K562 (cell line): ENCODE measurements around the gene ZFYVE28.

Experiments
- BDP1 ChIP-seq: IDR thresholded peaks from 3 replicates; pipeline ENCODE4 v1.6.1; 2011; ENCODE audit not compliant: insufficient read length, insufficient read depth
- FOXP1 ChIP-seq: sonication (generic); formaldehyde crosslinking; IDR thresholded peaks from 2 replicates; pipeline ENCODE4 v1.8.0; 2022; ENCODE audit warnings: mild to moderate bottlenecking, missing genetic modification reagents
- MAFG ChIP-seq: fragments of 450-650 bp; conservative IDR thresholded peaks from 2 replicates; pipeline ENCODE4 v1.6.1; 2016; ENCODE audit warnings: missing genetic modification characterization, missing compliant biosample characterization
- MYC ChIP-seq, 2 experiments: fragments of 250-450 bp in 1 of 2; sonication (Bioruptor Pico) in 1 of 2; IDR thresholded peaks; 2 replicates each; pipeline versions ENCODE4 v1.5.1 to v1.6.1; 2012 to 2021; ENCODE audit warnings: low read depth in 2 of 2, borderline replicate concordance in 1 of 2, improper control_type of control experiment in 1 of 2, low read length in 1 of 2, mild to moderate bottlenecking in 1 of 2, moderate library complexity in 1 of 2
- NBN ChIP-seq: fragments of 450-650 bp; IDR thresholded peaks from 2 replicates; pipeline ENCODE4 v1.6.1; 2016; ENCODE audit warnings: low read depth, mild to moderate bottlenecking
- PHF8 ChIP-seq: fragments of 200-600 bp; sonication (generic); IDR thresholded peaks from 2 replicates; pipeline ENCODE4 v1.6.1; 2012; ENCODE audit warnings: mixed run types, mild to moderate bottlenecking, inconsistent platforms, low read length, moderate library complexity, borderline replicate concordance
- SNRNP70 ChIP-seq: fragments of 200-400 bp; formaldehyde crosslinking; optimal IDR thresholded peaks from 2 replicates; pipeline ENCODE3; 2017; ENCODE audit warnings: low read depth, low read length
- ZBTB7A ChIP-seq: IDR thresholded peaks from 2 replicates; pipeline ENCODE4 v1.6.1; 2011; ENCODE audit warnings: low read depth, mild to moderate bottlenecking, low read length, moderate library complexity, borderline replicate concordance; ENCODE audit not compliant: control insufficient read depth
- ZNF785 ChIP-seq: fragments of 250-450 bp; sonication (Bioruptor Pico); IDR thresholded peaks from 2 replicates; pipeline ENCODE4 v1.4.0; 2020; ENCODE audit warnings: mild to moderate bottlenecking
- TF ChIP-seq, protein P1 (sequence below), 3 experiments: IDR thresholded peaks in 2 of 3; conservative IDR thresholded peaks in 1 of 3; 2 replicates each; pipeline ENCODE4 v1.5.1; 2011 to 2012; ENCODE audit warnings: low read length in 3 of 3, mild to moderate bottlenecking in 3 of 3, control low read depth in 2 of 3, improper control_type of control experiment in 1 of 3, inconsistent platforms in 1 of 3, low read depth in 1 of 3, mixed read lengths in 1 of 3, moderate library complexity in 1 of 3; ENCODE audit not compliant: insufficient read depth in 2 of 3
- TF ChIP-seq, protein P2 (sequence below): sonication (generic); formaldehyde crosslinking; IDR thresholded peaks from 2 replicates; pipeline ENCODE4 v1.5.0; 2020; ENCODE audit warnings: missing genetic modification reagents
- TF ChIP-seq, protein P3 (sequence below), 2 experiments: fragments of 450-650 bp; conservative IDR thresholded peaks; 2 replicates each; pipeline ENCODE4 v1.6.1; 2017; ENCODE audit warnings: mild to moderate bottlenecking in 2 of 2, moderate library complexity in 2 of 2
- TF ChIP-seq, protein P4 (sequence below), 2 experiments: fragments of 450-650 bp; formaldehyde crosslinking in 1 of 2; IDR thresholded peaks; 2 replicates each; pipeline versions ENCODE4 v1.4.0 to v1.6.1; 2014 to 2020; ENCODE audit warnings: mild to moderate bottlenecking in 2 of 2, borderline replicate concordance in 1 of 2, low read depth in 1 of 2
- TF ChIP-seq, protein P5 (sequence below): sonication (generic); formaldehyde crosslinking; IDR thresholded peaks from 2 replicates; pipeline ENCODE4 v1.8.1; 2023; ENCODE audit warnings: mild to moderate bottlenecking, missing genetic modification reagents

DNA sequence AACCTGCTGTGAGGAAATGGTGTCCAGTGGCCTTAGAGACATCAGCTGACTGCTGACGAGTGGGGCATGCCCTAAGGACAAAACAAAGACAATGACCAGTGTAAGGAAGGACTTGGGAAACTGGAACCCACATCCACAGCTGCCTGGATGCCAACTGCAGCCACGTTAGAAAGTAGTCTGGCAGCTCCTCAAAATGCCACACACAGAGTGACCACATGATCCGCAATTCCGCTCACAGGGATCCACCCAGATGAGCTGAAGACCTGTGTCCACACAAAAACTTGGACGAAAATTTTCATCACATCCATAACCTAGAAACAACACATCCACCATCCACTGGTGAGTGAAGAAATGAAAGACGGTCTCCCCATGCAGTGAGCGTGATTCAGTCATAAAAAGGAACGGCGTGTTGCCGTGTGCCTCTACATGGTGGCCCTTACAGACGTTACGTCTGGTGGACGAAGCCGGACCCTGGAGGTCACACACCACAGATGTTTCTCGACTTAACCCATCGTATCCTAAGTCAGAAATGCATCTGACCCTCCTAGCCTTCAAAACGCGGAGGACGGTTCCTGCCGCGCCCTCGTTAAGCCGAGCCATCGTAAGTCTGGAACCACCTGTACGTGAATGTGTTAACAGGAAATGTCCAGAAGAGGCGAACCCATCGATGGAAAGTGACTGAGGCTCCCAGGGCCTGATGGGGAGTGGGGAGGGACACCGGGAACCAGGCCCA lies 115.9 kb downstream of the ZFYVE28 start:
- no peak for TF ChIP-seq PHF8
- TF ChIP-seq, protein P1, sequence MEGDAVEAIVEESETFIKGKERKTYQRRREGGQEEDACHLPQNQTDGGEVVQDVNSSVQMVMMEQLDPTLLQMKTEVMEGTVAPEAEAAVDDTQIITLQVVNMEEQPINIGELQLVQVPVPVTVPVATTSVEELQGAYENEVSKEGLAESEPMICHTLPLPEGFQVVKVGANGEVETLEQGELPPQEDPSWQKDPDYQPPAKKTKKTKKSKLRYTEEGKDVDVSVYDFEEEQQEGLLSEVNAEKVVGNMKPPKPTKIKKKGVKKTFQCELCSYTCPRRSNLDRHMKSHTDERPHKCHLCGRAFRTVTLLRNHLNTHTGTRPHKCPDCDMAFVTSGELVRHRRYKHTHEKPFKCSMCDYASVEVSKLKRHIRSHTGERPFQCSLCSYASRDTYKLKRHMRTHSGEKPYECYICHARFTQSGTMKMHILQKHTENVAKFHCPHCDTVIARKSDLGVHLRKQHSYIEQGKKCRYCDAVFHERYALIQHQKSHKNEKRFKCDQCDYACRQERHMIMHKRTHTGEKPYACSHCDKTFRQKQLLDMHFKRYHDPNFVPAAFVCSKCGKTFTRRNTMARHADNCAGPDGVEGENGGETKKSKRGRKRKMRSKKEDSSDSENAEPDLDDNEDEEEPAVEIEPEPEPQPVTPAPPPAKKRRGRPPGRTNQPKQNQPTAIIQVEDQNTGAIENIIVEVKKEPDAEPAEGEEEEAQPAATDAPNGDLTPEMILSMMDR (IDR thresholded peaks at IDR 0.05 in 2 of 3, conservative IDR thresholded peaks at IDR 0.05 in 1 of 3; ENCODE audit: insufficient read depth in 2 of 3, low read depth in 1 of 3, low read length in 3 of 3) = no peak
- no peak for TF ChIP-seq ZNF785 (CRISPR knock-in tag)
- TF ChIP-seq, protein P2, sequence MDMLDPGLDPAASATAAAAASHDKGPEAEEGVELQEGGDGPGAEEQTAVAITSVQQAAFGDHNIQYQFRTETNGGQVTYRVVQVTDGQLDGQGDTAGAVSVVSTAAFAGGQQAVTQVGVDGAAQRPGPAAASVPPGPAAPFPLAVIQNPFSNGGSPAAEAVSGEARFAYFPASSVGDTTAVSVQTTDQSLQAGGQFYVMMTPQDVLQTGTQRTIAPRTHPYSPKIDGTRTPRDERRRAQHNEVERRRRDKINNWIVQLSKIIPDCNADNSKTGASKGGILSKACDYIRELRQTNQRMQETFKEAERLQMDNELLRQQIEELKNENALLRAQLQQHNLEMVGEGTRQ (CRISPR knock-in tag) = no peak
- no peak for TF ChIP-seq FOXP1 (CRISPR knock-in tag)
- TF ChIP-seq, protein P3, sequence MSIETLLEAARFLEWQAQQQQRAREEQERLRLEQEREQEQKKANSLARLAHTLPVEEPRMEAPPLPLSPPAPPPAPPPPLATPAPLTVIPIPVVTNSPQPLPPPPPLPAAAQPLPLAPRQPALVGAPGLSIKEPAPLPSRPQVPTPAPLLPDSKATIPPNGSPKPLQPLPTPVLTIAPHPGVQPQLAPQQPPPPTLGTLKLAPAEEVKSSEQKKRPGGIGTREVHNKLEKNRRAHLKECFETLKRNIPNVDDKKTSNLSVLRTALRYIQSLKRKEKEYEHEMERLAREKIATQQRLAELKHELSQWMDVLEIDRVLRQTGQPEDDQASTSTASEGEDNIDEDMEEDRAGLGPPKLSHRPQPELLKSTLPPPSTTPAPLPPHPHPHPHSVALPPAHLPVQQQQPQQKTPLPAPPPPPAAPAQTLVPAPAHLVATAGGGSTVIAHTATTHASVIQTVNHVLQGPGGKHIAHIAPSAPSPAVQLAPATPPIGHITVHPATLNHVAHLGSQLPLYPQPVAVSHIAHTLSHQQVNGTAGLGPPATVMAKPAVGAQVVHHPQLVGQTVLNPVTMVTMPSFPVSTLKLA (conservative IDR thresholded peaks at IDR 0.05) = no peak
- TF ChIP-seq MAFG (tag) = no peak
- TF ChIP-seq SNRNP70 = no peak
- TF ChIP-seq, protein P4, sequence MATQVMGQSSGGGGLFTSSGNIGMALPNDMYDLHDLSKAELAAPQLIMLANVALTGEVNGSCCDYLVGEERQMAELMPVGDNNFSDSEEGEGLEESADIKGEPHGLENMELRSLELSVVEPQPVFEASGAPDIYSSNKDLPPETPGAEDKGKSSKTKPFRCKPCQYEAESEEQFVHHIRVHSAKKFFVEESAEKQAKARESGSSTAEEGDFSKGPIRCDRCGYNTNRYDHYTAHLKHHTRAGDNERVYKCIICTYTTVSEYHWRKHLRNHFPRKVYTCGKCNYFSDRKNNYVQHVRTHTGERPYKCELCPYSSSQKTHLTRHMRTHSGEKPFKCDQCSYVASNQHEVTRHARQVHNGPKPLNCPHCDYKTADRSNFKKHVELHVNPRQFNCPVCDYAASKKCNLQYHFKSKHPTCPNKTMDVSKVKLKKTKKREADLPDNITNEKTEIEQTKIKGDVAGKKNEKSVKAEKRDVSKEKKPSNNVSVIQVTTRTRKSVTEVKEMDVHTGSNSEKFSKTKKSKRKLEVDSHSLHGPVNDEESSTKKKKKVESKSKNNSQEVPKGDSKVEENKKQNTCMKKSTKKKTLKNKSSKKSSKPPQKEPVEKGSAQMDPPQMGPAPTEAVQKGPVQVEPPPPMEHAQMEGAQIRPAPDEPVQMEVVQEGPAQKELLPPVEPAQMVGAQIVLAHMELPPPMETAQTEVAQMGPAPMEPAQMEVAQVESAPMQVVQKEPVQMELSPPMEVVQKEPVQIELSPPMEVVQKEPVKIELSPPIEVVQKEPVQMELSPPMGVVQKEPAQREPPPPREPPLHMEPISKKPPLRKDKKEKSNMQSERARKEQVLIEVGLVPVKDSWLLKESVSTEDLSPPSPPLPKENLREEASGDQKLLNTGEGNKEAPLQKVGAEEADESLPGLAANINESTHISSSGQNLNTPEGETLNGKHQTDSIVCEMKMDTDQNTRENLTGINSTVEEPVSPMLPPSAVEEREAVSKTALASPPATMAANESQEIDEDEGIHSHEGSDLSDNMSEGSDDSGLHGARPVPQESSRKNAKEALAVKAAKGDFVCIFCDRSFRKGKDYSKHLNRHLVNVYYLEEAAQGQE (IDR thresholded peaks at IDR 0.05; ENCODE audit: borderline replicate concordance) = no peak
- TF ChIP-seq, protein P4 (CRISPR knock-in tag; IDR thresholded peaks at IDR 0.05; ENCODE audit: low read depth) = no peak
- TF ChIP-seq BDP1 = no peak
- TF ChIP-seq, protein P5, sequence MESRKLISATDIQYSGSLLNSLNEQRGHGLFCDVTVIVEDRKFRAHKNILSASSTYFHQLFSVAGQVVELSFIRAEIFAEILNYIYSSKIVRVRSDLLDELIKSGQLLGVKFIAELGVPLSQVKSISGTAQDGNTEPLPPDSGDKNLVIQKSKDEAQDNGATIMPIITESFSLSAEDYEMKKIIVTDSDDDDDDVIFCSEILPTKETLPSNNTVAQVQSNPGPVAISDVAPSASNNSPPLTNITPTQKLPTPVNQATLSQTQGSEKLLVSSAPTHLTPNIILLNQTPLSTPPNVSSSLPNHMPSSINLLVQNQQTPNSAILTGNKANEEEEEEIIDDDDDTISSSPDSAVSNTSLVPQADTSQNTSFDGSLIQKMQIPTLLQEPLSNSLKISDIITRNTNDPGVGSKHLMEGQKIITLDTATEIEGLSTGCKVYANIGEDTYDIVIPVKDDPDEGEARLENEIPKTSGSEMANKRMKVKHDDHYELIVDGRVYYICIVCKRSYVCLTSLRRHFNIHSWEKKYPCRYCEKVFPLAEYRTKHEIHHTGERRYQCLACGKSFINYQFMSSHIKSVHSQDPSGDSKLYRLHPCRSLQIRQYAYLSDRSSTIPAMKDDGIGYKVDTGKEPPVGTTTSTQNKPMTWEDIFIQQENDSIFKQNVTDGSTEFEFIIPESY (CRISPR knock-in tag) = no peak
- TF ChIP-seq ZBTB7A = no peak
- TF ChIP-seq MYC (IDR thresholded peaks at IDR 0.05; ENCODE audit: low read depth, low read length) = no peak
- TF ChIP-seq MYC (CRISPR knock-in tag; IDR thresholded peaks at IDR 0.05; ENCODE audit: borderline replicate concordance, low read depth) = no peak
- TF ChIP-seq NBN = no peak
